ENCODE measurements around the gene CNN1. TPM values are rescaled to one million over a fixed set of nuclear protein-coding genes. Genes with fewer than 3 reads are reported as not detected.

The CNN1 gene
- total RNA-seq = 1,000 to 10,000 TPM in 1 of 2 donors, 100 to 1,000 TPM in 1; 406 to 1,055 TPM
- polyA plus RNA-seq = 100 to 1,000 TPM; 547 to 569 TPM
- long read RNA-seq, donor 1, transcript CNN1-201 (7 exons, 1,633 nt) = major isoform, 5,337 of 5,693 reads
- long read RNA-seq, donor 1, partial matches to known transcripts = 147 of 5,693 reads
- long read RNA-seq, donor 1, other reads (novel, unspliced or antisense) = 209 of 5,693 reads
- long read RNA-seq, donor 2, transcript CNN1-201 (7 exons, 1,633 nt) = major isoform, 255 of 394 reads
- long read RNA-seq, donor 2, partial matches to known transcripts = 19 of 394 reads
- long read RNA-seq, donor 2, other reads (novel, unspliced or antisense) = 119 of 394 reads

GRCh38 chr19:11538232-11539036, at the start of gene CNN1:
CNN1 (plus strand) TSS chr19:11538851; CDS start chr19:11538928, 77 bp downstream.
- Histone ChIP-seq H3K27ac (ENCODE audit: low read depth in 1 of 2, low read length in 2 of 2) (peak within 1 kb of the TSS; percentile 93 to 98), H3K9me3 (ENCODE audit: control insufficient read depth, low read length) (no peaks in the 10 kb centered on the region), H3K4me3 (ENCODE audit: low read length in 2 of 2) (peak within 1 kb of the TSS; percentile 83 to 89), H3K36me3 (ENCODE audit: control insufficient read depth in 1 of 2, insufficient read depth in 2 of 2, low read length in 1 of 2) (no peaks in the 10 kb centered on the region), H3K4me1 (ENCODE audit: control insufficient read depth in 1 of 2, insufficient read depth in 2 of 2, low read length in 2 of 2) (no peaks in the 10 kb centered on the region), H3K27me3 (ENCODE audit: control insufficient read depth in 1 of 2, insufficient read depth in 2 of 2, low read length in 1 of 2) (no peaks in the 10 kb centered on the region)
- intact Hi-C loops (cut with DNase I) = loop anchor here in 1 of 2 donors (5.0 kb wide), 1 partner anchor 1254 kb away; the partner anchor contains the start of gene JUNB
- DNase-seq (peak; percentile 90 to 95), ATAC-seq (ENCODE audit: low FRiP score) (peak; percentile 87)
- 7% methylated on average over 21 of the region's 21 CpGs for WGBS, 2 donors

DNA sequence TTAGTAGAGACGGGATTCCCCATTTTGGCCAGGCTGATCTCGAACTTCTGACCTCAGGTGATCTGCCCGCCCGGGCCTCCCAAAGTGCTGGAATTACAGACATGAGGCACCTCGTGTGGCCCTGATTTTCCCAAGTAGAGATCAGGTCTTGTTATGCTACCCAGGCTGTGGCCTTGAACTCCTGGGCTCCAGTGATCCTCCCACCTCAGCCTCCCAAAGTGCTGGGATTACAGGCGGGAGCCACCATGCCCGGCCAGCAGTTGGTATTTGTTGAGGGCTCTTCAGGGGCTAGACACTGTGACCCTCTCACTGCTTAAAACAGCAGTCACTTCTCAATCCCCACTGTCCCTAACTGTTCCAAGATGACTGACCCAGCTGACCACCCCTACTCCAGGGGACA, 49.3 kb upstream of the CNN1 start:
- no peaks in the 10 kb centered on the region for H3K36me3 ChIP-seq (ENCODE audit: control insufficient read depth in 1 of 2, insufficient read depth in 2 of 2, low read length in 1 of 2)

DNA sequence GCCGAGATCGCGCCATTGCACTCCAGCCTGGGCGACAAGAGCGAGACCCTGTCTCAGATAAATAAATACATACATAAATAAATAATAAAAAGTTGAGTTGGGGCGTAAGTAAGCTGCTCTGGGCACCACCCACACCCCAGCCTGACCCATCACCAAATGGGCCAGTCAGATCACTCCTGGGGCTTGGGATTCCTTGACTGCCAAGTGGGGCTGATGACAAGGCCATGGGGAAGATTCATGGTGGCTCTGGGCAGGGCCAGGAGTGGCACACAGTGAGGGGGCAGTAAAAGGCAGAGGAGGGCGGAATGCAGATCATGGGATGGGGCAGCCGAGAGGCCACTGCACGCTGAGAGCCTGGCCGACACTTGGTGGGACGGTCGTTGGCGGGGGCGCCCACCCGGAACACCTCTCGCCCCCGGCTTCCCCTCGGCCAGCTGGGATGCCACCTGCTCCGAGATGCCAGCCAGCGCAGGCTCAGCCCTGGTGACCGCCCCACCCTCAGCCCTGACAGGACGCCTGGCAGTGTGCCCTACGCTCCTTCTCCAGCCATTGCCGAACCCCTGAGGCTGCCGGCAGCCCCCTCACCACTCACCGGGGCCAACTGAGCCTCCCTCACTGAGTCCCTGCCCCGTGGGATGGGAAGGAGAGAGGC, 43.9 kb upstream of the CNN1 start:
- Histone ChIP-seq H3K4me1 (ENCODE audit: control insufficient read depth in 1 of 2, insufficient read depth in 2 of 2, low read length in 2 of 2) (no peaks in the 10 kb centered on the region), H3K27ac (ENCODE audit: low read depth in 1 of 2, low read length in 2 of 2) (no peak overlapping the region), H3K4me3 (ENCODE audit: low read length in 2 of 2) (no peak overlapping the region), H3K27me3 (ENCODE audit: control insufficient read depth in 1 of 2, insufficient read depth in 2 of 2, low read length in 1 of 2) (no peaks in the 10 kb centered on the region), H3K36me3 (ENCODE audit: control insufficient read depth in 1 of 2, insufficient read depth in 2 of 2, low read length in 1 of 2) (peaks cover 0 to 5% of the 10 kb centered on the region in 2 donors), H3K9me3 (ENCODE audit: control insufficient read depth, low read length) (no peaks in the 10 kb centered on the region)
- intact Hi-C loops (cut with DNase I) = loop anchor here in 1 of 2 donors (5.0 kb wide), 1 partner anchor 93 kb away; no protein-coding TSS in a partner anchor
- 93 to 95% methylated on average over 27 of the region's 27 CpGs for WGBS, 2 donors
- ATAC-seq (ENCODE audit: low FRiP score) = no peak
- DNase-seq = no peak

More for the DNA sequence above, 49.3 kb upstream of the CNN1 start:
- ATAC-seq (ENCODE audit: low FRiP score) (no peak), DNase-seq (no peak)
- WGBS, 2 donors = 95 to 97% methylated on average over 7 of the region's 7 CpGs
- Histone ChIP-seq H3K4me1 (ENCODE audit: control insufficient read depth in 1 of 2, insufficient read depth in 2 of 2, low read length in 2 of 2) (no peaks in the 10 kb centered on the region), H3K4me3 (ENCODE audit: low read length in 2 of 2) (no peak overlapping the region), H3K27me3 (ENCODE audit: control insufficient read depth in 1 of 2, insufficient read depth in 2 of 2, low read length in 1 of 2) (no peaks in the 10 kb centered on the region), H3K27ac (ENCODE audit: low read depth in 1 of 2, low read length in 2 of 2) (no peak overlapping the region), H3K9me3 (ENCODE audit: control insufficient read depth, low read length) (no peaks in the 10 kb centered on the region)
- intact Hi-C loops (cut with DNase I) = no loop called here

DNA sequence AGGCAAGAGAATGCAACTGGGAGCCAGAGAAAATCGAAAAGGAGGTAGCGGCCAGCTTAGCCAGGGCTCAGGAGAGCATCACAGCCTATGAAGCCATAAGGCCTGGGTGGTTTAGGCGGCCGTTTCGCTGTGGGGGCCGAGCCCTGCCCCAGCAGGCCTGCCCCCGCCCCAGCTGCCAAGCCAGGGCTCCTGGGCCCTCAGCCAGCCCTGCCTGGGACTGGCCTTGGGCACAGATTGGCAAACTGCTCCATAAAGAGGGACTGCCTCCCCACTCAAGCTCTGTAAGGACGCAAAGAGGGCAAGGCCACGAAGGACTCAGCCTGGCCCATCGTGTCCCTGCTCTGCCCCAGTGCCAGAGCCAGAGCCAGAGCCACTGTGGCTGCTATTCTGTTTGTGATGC, 43.2 kb upstream of the CNN1 start:
- H3K27ac ChIP-seq (ENCODE audit: low read depth in 1 of 2, low read length in 2 of 2) = no peak overlapping the region
- ATAC-seq (ENCODE audit: low FRiP score) (no peak), DNase-seq (no peak)
- intact Hi-C loops (cut with DNase I) = loop anchor here in 1 of 2 donors (5.0 kb wide), 1 partner anchor 92 kb away; no protein-coding TSS in a partner anchor
- no peaks in the 10 kb centered on the region for H3K27me3 ChIP-seq (ENCODE audit: control insufficient read depth in 1 of 2, insufficient read depth in 2 of 2, low read length in 1 of 2)
- H3K9me3 ChIP-seq (ENCODE audit: control insufficient read depth, low read length) = no peaks in the 10 kb centered on the region
- H3K4me3 ChIP-seq (ENCODE audit: low read length in 2 of 2) = no peak overlapping the region
- H3K36me3 ChIP-seq (ENCODE audit: control insufficient read depth in 1 of 2, insufficient read depth in 2 of 2, low read length in 1 of 2) = peaks cover 0 to 5% of the 10 kb centered on the region in 2 donors
- WGBS, 2 donors = 87 to 89% methylated on average over 10 of the region's 10 CpGs
- H3K4me1 ChIP-seq (ENCODE audit: control insufficient read depth in 1 of 2, insufficient read depth in 2 of 2, low read length in 2 of 2) = no peaks in the 10 kb centered on the region

- Histone ChIP-seq H3K27ac (ENCODE audit: low read depth in 1 of 2, low read length in 2 of 2) (no peak overlapping the region), H3K4me3 (ENCODE audit: low read length in 2 of 2) (no peak overlapping the region), H3K9me3 (ENCODE audit: control insufficient read depth, low read length) (no peaks in the 10 kb centered on the region), H3K4me1 (ENCODE audit: control insufficient read depth in 1 of 2, insufficient read depth in 2 of 2, low read length in 2 of 2) (no peaks in the 10 kb centered on the region), H3K36me3 (ENCODE audit: control insufficient read depth in 1 of 2, insufficient read depth in 2 of 2, low read length in 1 of 2) (peaks cover 0 to 5% of the 10 kb centered on the region in 2 donors), H3K27me3 (ENCODE audit: control insufficient read depth in 1 of 2, insufficient read depth in 2 of 2, low read length in 1 of 2) (no peaks in the 10 kb centered on the region)
- no peak for ATAC-seq (ENCODE audit: low FRiP score)
- no peak for DNase-seq
- intact Hi-C loops (cut with DNase I) = loop anchor here (1.0 to 5.0 kb wide), 2 partner anchors 91 kb away; no protein-coding TSS in a partner anchor
- WGBS, 2 donors = 95% methylated on average over 22 of the region's 22 CpGs
These were observed 42.8 kb upstream of the CNN1 start for GRCh38 chr19:11495885-11496284.

DNA sequence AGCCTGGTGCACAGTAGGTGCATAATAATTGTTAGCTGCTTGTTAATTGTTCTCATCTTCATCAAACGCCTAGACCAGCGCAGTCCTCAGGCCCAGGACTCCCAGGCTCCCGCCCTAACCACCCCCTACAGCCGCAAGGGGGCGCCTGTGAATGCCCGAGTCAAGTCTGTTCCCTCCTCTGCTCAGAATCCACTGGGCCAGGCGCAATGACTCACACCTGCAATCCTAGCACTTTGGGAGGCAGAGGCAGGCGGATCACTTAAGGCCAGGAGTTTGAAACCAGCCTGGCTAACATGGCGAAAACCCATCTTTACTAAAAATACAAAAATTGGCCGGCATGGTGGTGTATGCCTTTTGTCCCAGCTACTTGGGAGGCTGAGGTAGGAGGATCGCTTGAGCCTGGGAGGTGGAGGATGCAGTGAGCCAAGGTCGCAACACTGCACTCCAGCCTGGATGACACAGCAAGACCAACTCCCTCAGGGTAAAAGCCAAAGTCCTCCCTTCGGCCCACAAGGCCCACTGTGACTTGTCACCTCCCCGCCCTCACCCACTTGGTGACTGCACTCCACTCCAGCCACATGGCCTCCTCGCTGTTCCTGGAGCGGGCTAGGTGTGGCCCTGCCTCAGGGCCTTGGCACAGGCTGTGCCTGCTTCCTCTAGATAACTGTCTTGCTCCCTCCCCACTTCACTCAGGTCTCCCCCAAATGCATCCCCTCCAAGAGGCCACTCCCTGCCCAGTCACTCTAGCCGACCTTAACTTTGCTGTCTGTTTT, 42.1 kb upstream of the CNN1 start:
- intact Hi-C loops (cut with DNase I) = loop anchor here (1.0 to 5.0 kb wide), 2 partner anchors 91 kb away; no protein-coding TSS in a partner anchor
- 62 to 68% methylated on average over 17 of the region's 17 CpGs for WGBS, 2 donors
- DNase-seq = peak; percentile 82 to 91
- no peaks in the 10 kb centered on the region for H3K27me3 ChIP-seq (ENCODE audit: control insufficient read depth in 1 of 2, insufficient read depth in 2 of 2, low read length in 1 of 2)
- H3K27ac ChIP-seq (ENCODE audit: low read depth in 1 of 2, low read length in 2 of 2) = no peak overlapping the region
- peaks cover 0 to 7% of the 10 kb centered on the region in 2 donors for H3K36me3 ChIP-seq (ENCODE audit: control insufficient read depth in 1 of 2, insufficient read depth in 2 of 2, low read length in 1 of 2)
- ATAC-seq (ENCODE audit: low FRiP score) = peak; percentile 69
- H3K9me3 ChIP-seq (ENCODE audit: control insufficient read depth, low read length) = no peaks in the 10 kb centered on the region
- H3K4me3 ChIP-seq (ENCODE audit: low read length in 2 of 2) = no peak overlapping the region
- H3K4me1 ChIP-seq (ENCODE audit: control insufficient read depth in 1 of 2, insufficient read depth in 2 of 2, low read length in 2 of 2) = no peaks in the 10 kb centered on the region

DNA sequence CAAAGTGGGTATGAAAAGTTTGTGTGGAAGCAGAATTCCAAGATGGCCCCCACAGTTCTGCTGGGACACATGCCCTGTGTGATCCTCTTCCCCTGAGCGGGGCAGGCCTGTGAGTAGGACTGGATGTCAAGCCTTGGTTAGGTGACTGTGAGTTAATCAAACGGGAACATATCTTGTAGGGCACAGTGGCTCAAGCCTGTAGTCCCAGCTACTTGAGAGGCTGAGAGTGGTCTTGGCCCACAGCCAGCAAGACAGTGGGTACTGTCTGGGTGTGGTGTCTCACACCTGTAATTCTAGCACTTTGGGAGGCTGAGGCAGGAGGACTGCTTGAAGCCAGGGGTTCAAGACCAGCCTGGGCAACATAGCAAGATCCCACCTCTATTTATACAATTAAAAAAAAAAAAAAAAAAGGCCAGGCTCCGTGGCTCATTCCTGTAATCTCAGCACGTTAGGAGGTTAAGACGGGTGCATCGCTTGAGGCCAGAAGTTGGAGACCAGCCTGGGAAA, 39.4 kb upstream of the CNN1 start:
- no peak for DNase-seq
- 87 to 88% methylated on average over 6 of the region's 6 CpGs for WGBS, 2 donors
- Histone ChIP-seq H3K27ac (ENCODE audit: low read depth in 1 of 2, low read length in 2 of 2) (no peak overlapping the region), H3K4me1 (ENCODE audit: control insufficient read depth in 1 of 2, insufficient read depth in 2 of 2, low read length in 2 of 2) (no peaks in the 10 kb centered on the region), H3K27me3 (ENCODE audit: control insufficient read depth in 1 of 2, insufficient read depth in 2 of 2, low read length in 1 of 2) (no peaks in the 10 kb centered on the region), H3K4me3 (ENCODE audit: low read length in 2 of 2) (no peak overlapping the region), H3K9me3 (ENCODE audit: control insufficient read depth, low read length) (no peaks in the 10 kb centered on the region), H3K36me3 (ENCODE audit: control insufficient read depth in 1 of 2, insufficient read depth in 2 of 2, low read length in 1 of 2) (peaks cover 0 to 7% of the 10 kb centered on the region in 2 donors)
- intact Hi-C loops (cut with DNase I) = loop anchor here in 1 of 2 donors (5.0 kb wide), 1 partner anchor 88 kb away; no protein-coding TSS in a partner anchor
- ATAC-seq (ENCODE audit: low FRiP score) = no peak
